Body of pancreas (tissue), 4 donors: ENCODE data around the gene YOD1.

Experiments
- POLR2A ChIP-seq, 3 donors: fragments of 450-650 bp; IDR thresholded peaks; one replicate each; pipeline ENCODE4 v1.6.1; 2016; ENCODE audit warnings: antibody characterized with exemption in 3 of 3, mild to moderate bottlenecking in 2 of 3
- TF ChIP-seq, protein P1 (sequence below), 7 experiments: fragments of 450-650 bp in 4 of 7; fragments of 200-600 bp in 3 of 7; sonication (generic) in 3 of 7; IDR thresholded peaks; one replicate each; pipeline ENCODE4 v1.5.1; 2016 to 2019; ENCODE audit warnings: antibody characterized with exemption in 7 of 7

GRCh38 chr1:207051191-207051943 lies at the start of gene YOD1:
- TF ChIP-seq, protein P1, sequence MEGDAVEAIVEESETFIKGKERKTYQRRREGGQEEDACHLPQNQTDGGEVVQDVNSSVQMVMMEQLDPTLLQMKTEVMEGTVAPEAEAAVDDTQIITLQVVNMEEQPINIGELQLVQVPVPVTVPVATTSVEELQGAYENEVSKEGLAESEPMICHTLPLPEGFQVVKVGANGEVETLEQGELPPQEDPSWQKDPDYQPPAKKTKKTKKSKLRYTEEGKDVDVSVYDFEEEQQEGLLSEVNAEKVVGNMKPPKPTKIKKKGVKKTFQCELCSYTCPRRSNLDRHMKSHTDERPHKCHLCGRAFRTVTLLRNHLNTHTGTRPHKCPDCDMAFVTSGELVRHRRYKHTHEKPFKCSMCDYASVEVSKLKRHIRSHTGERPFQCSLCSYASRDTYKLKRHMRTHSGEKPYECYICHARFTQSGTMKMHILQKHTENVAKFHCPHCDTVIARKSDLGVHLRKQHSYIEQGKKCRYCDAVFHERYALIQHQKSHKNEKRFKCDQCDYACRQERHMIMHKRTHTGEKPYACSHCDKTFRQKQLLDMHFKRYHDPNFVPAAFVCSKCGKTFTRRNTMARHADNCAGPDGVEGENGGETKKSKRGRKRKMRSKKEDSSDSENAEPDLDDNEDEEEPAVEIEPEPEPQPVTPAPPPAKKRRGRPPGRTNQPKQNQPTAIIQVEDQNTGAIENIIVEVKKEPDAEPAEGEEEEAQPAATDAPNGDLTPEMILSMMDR (IDR thresholded peaks at IDR 0.05): no peak
- no peak for TF ChIP-seq POLR2A (IDR thresholded peaks at IDR 0.05)
